GM23248 (cell line): ENCODE measurements around the gene RUNX1.

Experiments used
- EZH2 ChIP-seq: fragments of 200-600 bp; sonication (generic); IDR thresholded peaks from 2 replicates; pipeline ENCODE4 v1.6.1; 2018; ENCODE audit warnings: antibody characterized with exemption, mild to moderate bottlenecking; ENCODE audit not compliant: insufficient read depth, poor library complexity, severe bottlenecking
- EZH2phosphoT487 ChIP-seq: fragments of 200-600 bp; sonication (generic); IDR thresholded peaks from 2 replicates; pipeline ENCODE4 v1.6.1; 2018; ENCODE audit warnings: antibody characterized with exemption, moderate library complexity, mild to moderate bottlenecking, low read depth; ENCODE audit not compliant: insufficient read depth

GRCh38 chr21:34888569-34889319 is 160.4 kb downstream of the RUNX1 start:
- TF ChIP-seq EZH2phosphoT487 (no peak), EZH2 (no peak)
